GM12878 (cell line): ENCODE data around the gene EPN1. TPM values are rescaled to one million over a fixed set of nuclear protein-coding genes. Genes with fewer than 3 reads are reported as not detected.

Experiments used
- ATF7 ChIP-seq: fragments of 450-650 bp; IDR thresholded peaks from 2 replicates; pipeline ENCODE4 v1.6.1; 2016; ENCODE audit warnings: low read depth, mild to moderate bottlenecking
- DPF2 ChIP-seq: fragments of 450-650 bp; IDR thresholded peaks from 2 replicates; pipeline ENCODE4 v1.6.1; 2017; ENCODE audit warnings: mild to moderate bottlenecking
- ESRRA ChIP-seq: IDR thresholded peaks from 2 replicates; pipeline ENCODE4 v1.6.1; 2012; ENCODE audit warnings: mild to moderate bottlenecking, low read length, improper control_type of control experiment
- ETV6 ChIP-seq, 2 experiments: fragments of 450-650 bp in 1 of 2; IDR thresholded peaks in 1 of 2; conservative IDR thresholded peaks in 1 of 2; 2 replicates each; pipeline ENCODE4 v1.6.1; 2014; ENCODE audit warnings: antibody characterized with exemption in 1 of 2, borderline replicate concordance in 1 of 2, low read depth in 1 of 2, mild to moderate bottlenecking in 1 of 2, moderate library complexity in 1 of 2
- LARP7 ChIP-seq: fragments of 450-650 bp; IDR thresholded peaks from 2 replicates; pipeline ENCODE4 v1.6.1; 2017; ENCODE audit warnings: mild to moderate bottlenecking
- MTA2 ChIP-seq: fragments of 450-650 bp; IDR thresholded peaks from 2 replicates; pipeline ENCODE4 v1.6.1; 2016; ENCODE audit warnings: low read depth, mild to moderate bottlenecking, moderate library complexity
- MXI1 ChIP-seq: fragments of 150-350 bp; IDR thresholded peaks from 2 replicates; pipeline ENCODE4 v1.6.1; 2011; ENCODE audit warnings: low read depth, mild to moderate bottlenecking, inconsistent platforms, low read length, improper control_type of control experiment
- PAX5 ChIP-seq: IDR thresholded peaks from 2 replicates; pipeline ENCODE4 v1.6.1; 2011; ENCODE audit warnings: low read depth, low read length, borderline replicate concordance
- PML ChIP-seq: IDR thresholded peaks from 2 replicates; pipeline ENCODE4 v1.6.1; 2012; ENCODE audit warnings: low read length, inconsistent platforms
- POU2F2 ChIP-seq: IDR thresholded peaks from 3 replicates; pipeline ENCODE4 v1.6.1; 2011; ENCODE audit warnings: low read depth, mild to moderate bottlenecking, low read length, borderline replicate concordance
- RFX5 ChIP-seq: IDR thresholded peaks from 2 replicates; pipeline ENCODE4 v1.6.1; 2011; ENCODE audit warnings: low read depth, low read length, improper control_type of control experiment
- SIN3A ChIP-seq: IDR thresholded peaks from 2 replicates; pipeline ENCODE4 v1.6.1; 2012; ENCODE audit warnings: low read depth, low read length, improper control_type of control experiment
- SMC3 ChIP-seq: IDR thresholded peaks from 2 replicates; pipeline ENCODE4 v1.6.1; 2011; ENCODE audit warnings: low read length, improper control_type of control experiment, borderline replicate concordance
- TARDBP ChIP-seq: IDR thresholded peaks from 2 replicates; pipeline ENCODE4 v1.6.1; 2016; ENCODE audit warnings: borderline replicate concordance
- TCF7 ChIP-seq: IDR thresholded peaks from 2 replicates; pipeline ENCODE4 v1.6.1; 2014; ENCODE audit warnings: antibody characterized with exemption, borderline replicate concordance
- polyA plus RNA-seq, 11 experiments: library from polyadenylated mRNA; depleted of rRNA in 4 of 11; unstranded in 6 of 11; stranded (reverse) in 5 of 11; fragments of >200 nt; fragmentation: Nextera tagmentation in 4 of 11; fragmentation: Illumina TruSeq in 1 of 11; extraction: Ambion mirVana in 4 of 11; extraction: Trizol in 1 of 11; gene quantifications; 1 replicate in 1 of 11; 2 replicates in 10 of 11; pipeline versions ENCODE4 v1.2.1 to v1.2.3, GENCODE V29; 2011 to 2016; ENCODE audit warnings: inconsistent platforms in 2 of 11, missing spikeins in 2 of 11, low read depth in 1 of 11
- total RNA-seq, 4 experiments: library from RNA; depleted of rRNA in 3 of 4; stranded (reverse); fragments of >200 nt in 3 of 4; fragmentation: Illumina TruSeq in 1 of 4; extraction: Trizol in 1 of 4; gene quantifications; 2 replicates each; pipeline versions ENCODE4 v1.2.1 to v1.2.3, GENCODE V29; 2013 to 2021
- TF ChIP-seq, protein P1 (sequence below): fragments of 450-650 bp; formaldehyde crosslinking; IDR thresholded peaks from 2 replicates; pipeline ENCODE4 v1.4.0; 2020; ENCODE audit warnings: mild to moderate bottlenecking, moderate library complexity
- TF ChIP-seq, protein P2 (sequence below): IDR thresholded peaks from 2 replicates; pipeline ENCODE4 v1.6.1; 2011; ENCODE audit warnings: borderline replicate concordance, low read depth, mild to moderate bottlenecking, moderate library complexity, low read length; ENCODE audit not compliant: insufficient read depth, poor library complexity, severe bottlenecking
- TF ChIP-seq, protein P3 (sequence below): fragments of 450-650 bp; IDR thresholded peaks from 2 replicates; pipeline ENCODE4 v1.6.1; 2017; ENCODE audit warnings: low read depth, mild to moderate bottlenecking, moderate library complexity
- TF ChIP-seq, protein P4 (sequence below): fragments of 450-650 bp; conservative IDR thresholded peaks from 2 replicates; pipeline ENCODE4 v1.6.1; 2017; ENCODE audit warnings: mild to moderate bottlenecking, moderate library complexity
- TF ChIP-seq, protein P5 (sequence below): IDR thresholded peaks from 2 replicates; pipeline ENCODE4 v1.6.1; 2011; ENCODE audit warnings: mild to moderate bottlenecking, low read depth, low read length, moderate library complexity; ENCODE audit not compliant: insufficient replicate concordance

The EPN1 gene
- total and polyA plus RNA-seq, 10 of the 15 experiments (the other 5 are each of a cell fraction or from before 2014, with no cell fraction given): 0.11 to 88.5 (median 10.6) TPM

DNA sequence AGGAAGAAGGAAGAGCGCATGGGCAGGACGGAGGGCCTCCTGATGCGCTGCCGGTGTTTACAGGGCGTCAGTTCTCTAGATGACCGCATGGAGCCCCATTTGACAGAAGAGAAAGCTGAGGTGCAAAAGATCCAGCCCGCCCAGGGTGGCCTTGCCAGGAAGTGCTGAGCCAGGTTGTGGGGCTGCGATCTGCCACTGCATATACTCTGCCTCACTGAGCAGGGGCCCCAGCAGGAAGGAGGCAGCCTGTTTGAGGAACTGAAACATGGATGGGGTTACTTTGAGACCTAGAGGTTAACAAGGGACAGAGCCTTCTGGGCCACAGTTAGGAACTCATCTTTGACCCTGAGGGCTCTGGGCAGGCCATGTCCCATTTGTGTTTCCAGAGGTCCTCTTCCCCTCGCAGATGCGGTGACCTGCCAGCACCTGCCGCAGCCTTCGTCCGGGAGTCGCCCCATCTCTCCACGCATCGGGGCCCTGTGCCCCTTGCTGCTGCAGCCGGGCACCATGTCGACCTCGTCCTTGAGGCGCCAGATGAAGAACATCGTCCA lies 3.2 kb downstream of the EPN1 start (continued):
- TF ChIP-seq RFX5 (0 out of 2 replicates have a peak, but pooled peaks have one; percentile 45), ATF7 (peak; percentile 45; the same call in 1 of the 2 replicates), SMC3 (peak; percentile 25; the same call in 1 of the 2 replicates), ESRRA (peak; percentile 59; the same call in 1 of the 2 replicates), ETV6 (conservative IDR thresholded peaks at IDR 0.05 in 1 of 2, IDR thresholded peaks at IDR 0.05 in 1 of 2; ENCODE audit: borderline replicate concordance in 1 of 2, low read depth in 1 of 2) (peak in 1 of 2 experiments; percentile 87; a peak in 1 of 4 replicates), TCF7 (no peak), MTA2 (peak; percentile 64; the same call in 1 of the 2 replicates), POU2F2 (peak; percentile 86; the same call in 1 of the 3 replicates), TARDBP (no peak; the same call in 1 of the 2 replicates), PAX5 (peak; percentile 92), DPF2 (peak; percentile 97), LARP7 (0 out of 2 replicates have a peak, but pooled peaks have one; percentile 38), SIN3A (peak; percentile 70; the same call in 1 of the 2 replicates), MXI1 (peak; percentile 87), PML (no peak)
- TF ChIP-seq, protein P1, sequence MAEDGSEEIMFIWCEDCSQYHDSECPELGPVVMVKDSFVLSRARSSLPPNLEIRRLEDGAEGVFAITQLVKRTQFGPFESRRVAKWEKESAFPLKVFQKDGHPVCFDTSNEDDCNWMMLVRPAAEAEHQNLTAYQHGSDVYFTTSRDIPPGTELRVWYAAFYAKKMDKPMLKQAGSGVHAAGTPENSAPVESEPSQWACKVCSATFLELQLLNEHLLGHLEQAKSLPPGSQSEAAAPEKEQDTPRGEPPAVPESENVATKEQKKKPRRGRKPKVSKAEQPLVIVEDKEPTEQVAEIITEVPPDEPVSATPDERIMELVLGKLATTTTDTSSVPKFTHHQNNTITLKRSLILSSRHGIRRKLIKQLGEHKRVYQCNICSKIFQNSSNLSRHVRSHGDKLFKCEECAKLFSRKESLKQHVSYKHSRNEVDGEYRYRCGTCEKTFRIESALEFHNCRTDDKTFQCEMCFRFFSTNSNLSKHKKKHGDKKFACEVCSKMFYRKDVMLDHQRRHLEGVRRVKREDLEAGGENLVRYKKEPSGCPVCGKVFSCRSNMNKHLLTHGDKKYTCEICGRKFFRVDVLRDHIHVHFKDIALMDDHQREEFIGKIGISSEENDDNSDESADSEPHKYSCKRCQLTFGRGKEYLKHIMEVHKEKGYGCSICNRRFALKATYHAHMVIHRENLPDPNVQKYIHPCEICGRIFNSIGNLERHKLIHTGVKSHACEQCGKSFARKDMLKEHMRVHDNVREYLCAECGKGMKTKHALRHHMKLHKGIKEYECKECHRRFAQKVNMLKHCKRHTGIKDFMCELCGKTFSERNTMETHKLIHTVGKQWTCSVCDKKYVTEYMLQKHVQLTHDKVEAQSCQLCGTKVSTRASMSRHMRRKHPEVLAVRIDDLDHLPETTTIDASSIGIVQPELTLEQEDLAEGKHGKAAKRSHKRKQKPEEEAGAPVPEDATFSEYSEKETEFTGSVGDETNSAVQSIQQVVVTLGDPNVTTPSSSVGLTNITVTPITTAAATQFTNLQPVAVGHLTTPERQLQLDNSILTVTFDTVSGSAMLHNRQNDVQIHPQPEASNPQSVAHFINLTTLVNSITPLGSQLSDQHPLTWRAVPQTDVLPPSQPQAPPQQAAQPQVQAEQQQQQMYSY (CRISPR knock-in tag): no peak
- TF ChIP-seq, protein P2, sequence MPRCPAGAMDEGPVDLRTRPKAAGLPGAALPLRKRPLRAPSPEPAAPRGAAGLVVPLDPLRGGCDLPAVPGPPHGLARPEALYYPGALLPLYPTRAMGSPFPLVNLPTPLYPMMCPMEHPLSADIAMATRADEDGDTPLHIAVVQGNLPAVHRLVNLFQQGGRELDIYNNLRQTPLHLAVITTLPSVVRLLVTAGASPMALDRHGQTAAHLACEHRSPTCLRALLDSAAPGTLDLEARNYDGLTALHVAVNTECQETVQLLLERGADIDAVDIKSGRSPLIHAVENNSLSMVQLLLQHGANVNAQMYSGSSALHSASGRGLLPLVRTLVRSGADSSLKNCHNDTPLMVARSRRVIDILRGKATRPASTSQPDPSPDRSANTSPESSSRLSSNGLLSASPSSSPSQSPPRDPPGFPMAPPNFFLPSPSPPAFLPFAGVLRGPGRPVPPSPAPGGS: peak; percentile 30
- TF ChIP-seq, protein P3, sequence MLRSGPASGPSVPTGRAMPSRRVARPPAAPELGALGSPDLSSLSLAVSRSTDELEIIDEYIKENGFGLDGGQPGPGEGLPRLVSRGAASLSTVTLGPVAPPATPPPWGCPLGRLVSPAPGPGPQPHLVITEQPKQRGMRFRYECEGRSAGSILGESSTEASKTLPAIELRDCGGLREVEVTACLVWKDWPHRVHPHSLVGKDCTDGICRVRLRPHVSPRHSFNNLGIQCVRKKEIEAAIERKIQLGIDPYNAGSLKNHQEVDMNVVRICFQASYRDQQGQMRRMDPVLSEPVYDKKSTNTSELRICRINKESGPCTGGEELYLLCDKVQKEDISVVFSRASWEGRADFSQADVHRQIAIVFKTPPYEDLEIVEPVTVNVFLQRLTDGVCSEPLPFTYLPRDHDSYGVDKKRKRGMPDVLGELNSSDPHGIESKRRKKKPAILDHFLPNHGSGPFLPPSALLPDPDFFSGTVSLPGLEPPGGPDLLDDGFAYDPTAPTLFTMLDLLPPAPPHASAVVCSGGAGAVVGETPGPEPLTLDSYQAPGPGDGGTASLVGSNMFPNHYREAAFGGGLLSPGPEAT: peak; percentile 63
- TF ChIP-seq, protein P4, sequence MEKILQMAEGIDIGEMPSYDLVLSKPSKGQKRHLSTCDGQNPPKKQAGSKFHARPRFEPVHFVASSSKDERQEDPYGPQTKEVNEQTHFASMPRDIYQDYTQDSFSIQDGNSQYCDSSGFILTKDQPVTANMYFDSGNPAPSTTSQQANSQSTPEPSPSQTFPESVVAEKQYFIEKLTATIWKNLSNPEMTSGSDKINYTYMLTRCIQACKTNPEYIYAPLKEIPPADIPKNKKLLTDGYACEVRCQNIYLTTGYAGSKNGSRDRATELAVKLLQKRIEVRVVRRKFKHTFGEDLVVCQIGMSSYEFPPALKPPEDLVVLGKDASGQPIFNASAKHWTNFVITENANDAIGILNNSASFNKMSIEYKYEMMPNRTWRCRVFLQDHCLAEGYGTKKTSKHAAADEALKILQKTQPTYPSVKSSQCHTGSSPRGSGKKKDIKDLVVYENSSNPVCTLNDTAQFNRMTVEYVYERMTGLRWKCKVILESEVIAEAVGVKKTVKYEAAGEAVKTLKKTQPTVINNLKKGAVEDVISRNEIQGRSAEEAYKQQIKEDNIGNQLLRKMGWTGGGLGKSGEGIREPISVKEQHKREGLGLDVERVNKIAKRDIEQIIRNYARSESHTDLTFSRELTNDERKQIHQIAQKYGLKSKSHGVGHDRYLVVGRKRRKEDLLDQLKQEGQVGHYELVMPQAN: peak; percentile 58
- TF ChIP-seq, protein P5, sequence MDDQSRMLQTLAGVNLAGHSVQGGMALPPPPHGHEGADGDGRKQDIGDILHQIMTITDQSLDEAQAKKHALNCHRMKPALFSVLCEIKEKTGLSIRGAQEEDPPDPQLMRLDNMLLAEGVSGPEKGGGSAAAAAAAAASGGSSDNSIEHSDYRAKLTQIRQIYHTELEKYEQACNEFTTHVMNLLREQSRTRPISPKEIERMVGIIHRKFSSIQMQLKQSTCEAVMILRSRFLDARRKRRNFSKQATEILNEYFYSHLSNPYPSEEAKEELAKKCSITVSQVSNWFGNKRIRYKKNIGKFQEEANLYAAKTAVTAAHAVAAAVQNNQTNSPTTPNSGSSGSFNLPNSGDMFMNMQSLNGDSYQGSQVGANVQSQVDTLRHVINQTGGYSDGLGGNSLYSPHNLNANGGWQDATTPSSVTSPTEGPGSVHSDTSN: no peak
